DND-41 (cell line): ENCODE results near the gene DYNC2I2.

Source experiments
- ATAC-seq: fragments of 200-7000 bp; cut with Tn5 transposase; 3 replicates; pipeline ENCODE4 v1.9.1; 2021; ENCODE audit warnings: low read depth; ENCODE audit not compliant: insufficient read depth
- DNase-seq: peaks from one replicate; pipeline ENCODE4 v3.0.0-alpha.2; 2020
- H2AFZ ChIP-seq: 2 replicates; pipeline ENCODE4 v1.6.0; 2012; ENCODE audit warnings: low read depth, low read length
- H3K27ac ChIP-seq: 2 replicates; pipeline ENCODE4 v1.5.1; 2012; ENCODE audit warnings: low read length, inconsistent platforms
- H3K27me3 ChIP-seq: fragments of 200-600 bp; sonication (generic); 2 replicates; pipeline ENCODE4 v1.6.0; 2012; ENCODE audit warnings: low read length, mild to moderate bottlenecking, inconsistent platforms; ENCODE audit not compliant: insufficient read depth, poor library complexity
- H3K36me3 ChIP-seq: 2 replicates; pipeline ENCODE4 v1.5.1; 2012; ENCODE audit warnings: low read length, inconsistent platforms; ENCODE audit not compliant: insufficient read depth
- H3K4me1 ChIP-seq: 2 replicates; pipeline ENCODE4 v1.5.1; 2012; ENCODE audit warnings: mild to moderate bottlenecking, low read length; ENCODE audit not compliant: insufficient read depth
- H3K4me2 ChIP-seq: 2 replicates; pipeline ENCODE4 v1.6.0; 2012; ENCODE audit warnings: mild to moderate bottlenecking, moderate library complexity, low read length, inconsistent platforms; ENCODE audit not compliant: insufficient read depth
- H3K4me3 ChIP-seq, 2 experiments: fragments of 200-600 bp in 1 of 2; shearing (Covaris generic) in 1 of 2; 2 replicates each; pipeline ENCODE4 v1.5.1; 2012 to 2016; ENCODE audit warnings: inconsistent platforms in 2 of 2, low read length in 2 of 2, mild to moderate bottlenecking in 2 of 2, low read depth in 1 of 2, moderate library complexity in 1 of 2
- H3K79me2 ChIP-seq: 2 replicates; pipeline ENCODE4 v1.6.0; 2012; ENCODE audit warnings: low read length, inconsistent platforms; ENCODE audit not compliant: insufficient read depth
- H3K9ac ChIP-seq: 2 replicates; pipeline ENCODE4 v1.6.0; 2012; ENCODE audit warnings: low read depth, mild to moderate bottlenecking, inconsistent platforms, low read length, moderate library complexity
- H3K9me3 ChIP-seq: 2 replicates; pipeline ENCODE4 v1.5.1; 2012; ENCODE audit warnings: low read length, moderate library complexity, mild to moderate bottlenecking, inconsistent platforms; ENCODE audit not compliant: insufficient read depth, severe bottlenecking
- H4K20me1 ChIP-seq: 2 replicates; pipeline ENCODE4 v1.6.0; 2012; ENCODE audit warnings: low read length; ENCODE audit not compliant: insufficient read depth
- CTCF ChIP-seq: IDR thresholded peaks from 2 replicates; pipeline ENCODE4 v1.5.1; 2012; ENCODE audit warnings: borderline replicate concordance, low read length, moderate library complexity, mild to moderate bottlenecking; ENCODE audit not compliant: poor library complexity, severe bottlenecking; ENCODE audit errors: extremely low read depth
- EZH2 ChIP-seq: IDR thresholded peaks from 3 replicates; pipeline ENCODE4 v1.6.1; 2012; ENCODE audit warnings: borderline replicate concordance, low read depth, mild to moderate bottlenecking, moderate library complexity, low read length, inconsistent platforms; ENCODE audit not compliant: severe bottlenecking

DYNC2I2 gene

GRCh38 chr9:128684065-128684324 lies 27.3 kb upstream of the DYNC2I2 start:
- no peak for TF ChIP-seq EZH2
- TF ChIP-seq CTCF = no peak
- peaks cover 50% of the 10 kb centered on the region for H3K4me1 ChIP-seq
- H3K4me3 ChIP-seq = peak overlapping the region; percentile 51 to 66; a peak in 3 of 4 replicates
- peak overlapping the region; percentile 68 for H3K27ac ChIP-seq
- H3K36me3 ChIP-seq = no peaks in the 10 kb centered on the region
- H4K20me1 ChIP-seq = no peaks in the 10 kb centered on the region
- peak; percentile 1; the same call in 1 of the 3 replicates for ATAC-seq
- no peaks in the 10 kb centered on the region for H3K9me3 ChIP-seq
- H2AFZ ChIP-seq = peak overlapping the region; percentile 82
- H3K9ac ChIP-seq = peak overlapping the region; percentile 68
- H3K27me3 ChIP-seq = no peaks in the 10 kb centered on the region
- peaks cover 18% of the 10 kb centered on the region for H3K79me2 ChIP-seq
- DNase-seq = no peak
- peak overlapping the region; percentile 75 for H3K4me2 ChIP-seq

- TF ChIP-seq EZH2 (no peak), CTCF (no peak)
- Histone ChIP-seq H3K79me2 (peaks cover 15% of the 10 kb centered on the region), H3K9me3 (no peaks in the 10 kb centered on the region), H3K4me3 (peak overlapping the region; percentile 51 to 66; a peak in 3 of 4 replicates), H3K9ac (peak overlapping the region; percentile 68), H3K27me3 (no peaks in the 10 kb centered on the region), H3K4me2 (peak overlapping the region; percentile 75), H4K20me1 (no peaks in the 10 kb centered on the region), H2AFZ (peak overlapping the region; percentile 82), H3K36me3 (no peaks in the 10 kb centered on the region), H3K27ac (peak overlapping the region; percentile 68), H3K4me1 (peaks cover 48% of the 10 kb centered on the region)
- DNase-seq = peak; percentile 50
- peak; percentile 34 for ATAC-seq
Observed at GRCh38 chr9:128683340-128684064, 26.9 kb upstream of the DYNC2I2 start.

- Histone ChIP-seq H3K36me3 (no peaks in the 10 kb centered on the region), H3K9me3 (no peaks in the 10 kb centered on the region), H4K20me1 (no peaks in the 10 kb centered on the region), H3K27me3 (no peaks in the 10 kb centered on the region), H3K79me2 (no peaks in the 10 kb centered on the region), H3K27ac (no peak overlapping the region), H2AFZ (no peak overlapping the region), H3K9ac (no peak overlapping the region), H3K4me1 (no peaks in the 10 kb centered on the region), H3K4me2 (no peak overlapping the region), H3K4me3 (no peak overlapping the region)
- DNase-seq = no peak
- TF ChIP-seq CTCF (no peak), EZH2 (no peak)
- ATAC-seq = no peak
Observed at GRCh38 chr9:128677794-128678193, 21.1 kb upstream of the DYNC2I2 start.

GRCh38 chr9:128675382-128675781 lies 18.7 kb upstream of the DYNC2I2 start:
- TF ChIP-seq CTCF (no peak), EZH2 (no peak)
- Histone ChIP-seq H3K9ac (no peak overlapping the region), H3K4me3 (no peak overlapping the region), H2AFZ (no peak overlapping the region), H3K27ac (no peak overlapping the region), H3K9me3 (no peaks in the 10 kb centered on the region), H4K20me1 (no peaks in the 10 kb centered on the region), H3K27me3 (no peaks in the 10 kb centered on the region), H3K4me2 (no peak overlapping the region), H3K4me1 (no peaks in the 10 kb centered on the region), H3K79me2 (no peaks in the 10 kb centered on the region), H3K36me3 (no peaks in the 10 kb centered on the region)
- no peak for ATAC-seq
- no peak for DNase-seq
